Measurements from ENCODE around the gene PDE7B.

The PDE7B gene

DNA sequence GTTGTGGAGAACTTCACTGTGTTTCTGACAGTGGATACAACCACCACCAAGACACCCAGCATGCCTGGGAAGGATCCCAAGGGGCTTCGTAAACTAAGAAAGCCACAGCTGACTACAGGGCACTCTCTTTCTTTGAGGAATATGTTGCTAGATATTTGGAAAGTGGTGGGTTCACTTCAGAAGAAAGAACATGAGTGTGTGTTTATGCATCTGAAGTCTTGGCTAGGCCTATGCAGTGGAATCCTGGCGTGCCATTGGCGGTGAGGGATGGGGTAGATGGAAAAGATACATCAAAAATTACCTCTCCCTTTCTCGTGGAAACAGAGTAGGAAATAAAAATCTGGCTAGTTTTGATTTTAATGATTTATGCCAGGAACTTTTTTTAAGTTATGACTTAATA is 187.7 kb downstream of the PDE7B start:
- TF ChIP-seq, protein P1, sequence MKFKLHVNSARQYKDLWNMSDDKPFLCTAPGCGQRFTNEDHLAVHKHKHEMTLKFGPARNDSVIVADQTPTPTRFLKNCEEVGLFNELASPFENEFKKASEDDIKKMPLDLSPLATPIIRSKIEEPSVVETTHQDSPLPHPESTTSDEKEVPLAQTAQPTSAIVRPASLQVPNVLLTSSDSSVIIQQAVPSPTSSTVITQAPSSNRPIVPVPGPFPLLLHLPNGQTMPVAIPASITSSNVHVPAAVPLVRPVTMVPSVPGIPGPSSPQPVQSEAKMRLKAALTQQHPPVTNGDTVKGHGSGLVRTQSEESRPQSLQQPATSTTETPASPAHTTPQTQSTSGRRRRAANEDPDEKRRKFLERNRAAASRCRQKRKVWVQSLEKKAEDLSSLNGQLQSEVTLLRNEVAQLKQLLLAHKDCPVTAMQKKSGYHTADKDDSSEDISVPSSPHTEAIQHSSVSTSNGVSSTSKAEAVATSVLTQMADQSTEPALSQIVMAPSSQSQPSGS (tag by site-specific recombination; IDR thresholded peaks at IDR 0.05; ENCODE audit: low read depth): no peak
- Histone ChIP-seq H3K4me3 (ENCODE audit: low read depth, low read length) (no peak overlapping the region), H3K27ac (ENCODE audit: extremely low read depth, low read depth, low read length) (no peak overlapping the region), H3K9me3 (ENCODE audit: control insufficient read depth, insufficient read depth, low read depth, low read length) (no peaks in the 10 kb centered on the region), H3K4me1 (ENCODE audit: control insufficient read depth, insufficient read depth, low read length) (no peaks in the 10 kb centered on the region), H3K36me3 (ENCODE audit: control insufficient read depth in 2 of 2, insufficient read depth in 1 of 2, low read length in 2 of 2) (no peaks in the 10 kb centered on the region)
- POLR2A ChIA-PET: no interaction called here
- CTCF ChIA-PET: interaction anchor here (0.6 to 1.2 kb wide), 2 partner anchors 187 to 774 kb away, joined by 3 read pairs; no protein-coding TSS in a partner anchor

DNA sequence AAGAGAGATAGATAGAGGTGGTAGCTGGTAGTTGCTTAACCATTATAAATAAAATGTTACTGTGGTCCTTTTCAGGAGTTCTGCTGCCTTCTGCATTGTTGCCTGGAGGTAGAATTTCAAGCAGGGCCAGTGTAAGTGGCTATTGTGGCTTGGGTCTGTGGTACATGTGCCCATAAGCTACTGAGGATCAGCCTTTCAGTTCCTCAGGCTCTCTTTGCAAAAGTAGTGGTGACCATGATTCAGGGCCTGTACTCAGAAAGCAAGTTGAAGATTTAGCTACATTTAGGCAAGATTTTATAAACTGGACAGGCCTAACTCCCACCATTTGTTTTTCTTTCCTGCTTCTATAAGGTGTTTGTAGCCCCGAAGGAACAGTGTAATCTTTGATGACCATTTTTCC is 199.0 kb downstream of the PDE7B start:
- no peak overlapping the region for H3K4me3 ChIP-seq (ENCODE audit: low read depth, low read length)
- H3K9me3 ChIP-seq (ENCODE audit: control insufficient read depth, insufficient read depth, low read depth, low read length): no peaks in the 10 kb centered on the region
- H3K4me1 ChIP-seq (ENCODE audit: control insufficient read depth, insufficient read depth, low read length): no peaks in the 10 kb centered on the region
- TF ChIP-seq ZNF138 (tag by site-specific recombination; IDR thresholded peaks at IDR 0.05; ENCODE audit: borderline replicate concordance): no peak
- no peak for TF ChIP-seq ZFP37 (tag by site-specific recombination; IDR thresholded peaks at IDR 0.05)
- no peak for TF ChIP-seq ZBTB7A (tag by site-specific recombination; IDR thresholded peaks at IDR 0.05; ENCODE audit: low read depth)
- no peak for TF ChIP-seq ZNF518A (tag by site-specific recombination; conservative IDR thresholded peaks at IDR 0.05; ENCODE audit: low read depth)
- no peak overlapping the region for H3K27ac ChIP-seq (ENCODE audit: extremely low read depth, low read depth, low read length)
- ChIA-PET CTCF (interaction anchor here (1.0 kb wide), 1 partner anchor 17 kb away, joined by 3 read pairs; no protein-coding TSS in a partner anchor), POLR2A (no interaction called here)
- no peaks in the 10 kb centered on the region for H3K36me3 ChIP-seq (ENCODE audit: control insufficient read depth in 2 of 2, insufficient read depth in 1 of 2, low read length in 2 of 2)

GRCh38 chr6:136051140-136051775 is 199.8 kb downstream of the PDE7B start:
- CTCF ChIA-PET: interaction anchor here (1.0 kb wide), 1 partner anchor 16 kb away, joined by 3 read pairs; no protein-coding TSS in a partner anchor
- no peak overlapping the region for H3K27ac ChIP-seq (ENCODE audit: extremely low read depth, low read depth, low read length)
- no peak overlapping the region for H3K4me3 ChIP-seq (ENCODE audit: low read depth, low read length)
- no peaks in the 10 kb centered on the region for H3K36me3 ChIP-seq (ENCODE audit: control insufficient read depth in 2 of 2, insufficient read depth in 1 of 2, low read length in 2 of 2)
- POLR2A ChIA-PET: no interaction called here
- no peaks in the 10 kb centered on the region for H3K4me1 ChIP-seq (ENCODE audit: control insufficient read depth, insufficient read depth, low read length)
- H3K9me3 ChIP-seq (ENCODE audit: control insufficient read depth, insufficient read depth, low read depth, low read length): no peaks in the 10 kb centered on the region
- TF ChIP-seq GLI4 (tag by site-specific recombination; IDR thresholded peaks at IDR 0.05) (no peak), KLF16 (tag by site-specific recombination; IDR thresholded peaks at IDR 0.05) (no peak), ZNF560 (tag by site-specific recombination; IDR thresholded peaks at IDR 0.05; ENCODE audit: borderline replicate concordance) (no peak), ZNF645 (tag by site-specific recombination; IDR thresholded peaks at IDR 0.05) (no peak), ZNF10 (tag by site-specific recombination; IDR thresholded peaks at IDR 0.05) (no peak), ZNF629 (tag by site-specific recombination; IDR thresholded peaks at IDR 0.05) (no peak), ZNF571 (tag by site-specific recombination; IDR thresholded peaks at IDR 0.05) (no peak), ZNF19 (tag by site-specific recombination; IDR thresholded peaks at IDR 0.05; ENCODE audit: low read depth) (no peak), ZFP3 (tag by site-specific recombination; IDR thresholded peaks at IDR 0.05; ENCODE audit: low read depth) (no peak), TCF7L2 (IDR thresholded peaks at IDR 0.05; ENCODE audit: borderline replicate concordance, low read depth, low read length) (no peak)
- TF ChIP-seq, protein P2, sequence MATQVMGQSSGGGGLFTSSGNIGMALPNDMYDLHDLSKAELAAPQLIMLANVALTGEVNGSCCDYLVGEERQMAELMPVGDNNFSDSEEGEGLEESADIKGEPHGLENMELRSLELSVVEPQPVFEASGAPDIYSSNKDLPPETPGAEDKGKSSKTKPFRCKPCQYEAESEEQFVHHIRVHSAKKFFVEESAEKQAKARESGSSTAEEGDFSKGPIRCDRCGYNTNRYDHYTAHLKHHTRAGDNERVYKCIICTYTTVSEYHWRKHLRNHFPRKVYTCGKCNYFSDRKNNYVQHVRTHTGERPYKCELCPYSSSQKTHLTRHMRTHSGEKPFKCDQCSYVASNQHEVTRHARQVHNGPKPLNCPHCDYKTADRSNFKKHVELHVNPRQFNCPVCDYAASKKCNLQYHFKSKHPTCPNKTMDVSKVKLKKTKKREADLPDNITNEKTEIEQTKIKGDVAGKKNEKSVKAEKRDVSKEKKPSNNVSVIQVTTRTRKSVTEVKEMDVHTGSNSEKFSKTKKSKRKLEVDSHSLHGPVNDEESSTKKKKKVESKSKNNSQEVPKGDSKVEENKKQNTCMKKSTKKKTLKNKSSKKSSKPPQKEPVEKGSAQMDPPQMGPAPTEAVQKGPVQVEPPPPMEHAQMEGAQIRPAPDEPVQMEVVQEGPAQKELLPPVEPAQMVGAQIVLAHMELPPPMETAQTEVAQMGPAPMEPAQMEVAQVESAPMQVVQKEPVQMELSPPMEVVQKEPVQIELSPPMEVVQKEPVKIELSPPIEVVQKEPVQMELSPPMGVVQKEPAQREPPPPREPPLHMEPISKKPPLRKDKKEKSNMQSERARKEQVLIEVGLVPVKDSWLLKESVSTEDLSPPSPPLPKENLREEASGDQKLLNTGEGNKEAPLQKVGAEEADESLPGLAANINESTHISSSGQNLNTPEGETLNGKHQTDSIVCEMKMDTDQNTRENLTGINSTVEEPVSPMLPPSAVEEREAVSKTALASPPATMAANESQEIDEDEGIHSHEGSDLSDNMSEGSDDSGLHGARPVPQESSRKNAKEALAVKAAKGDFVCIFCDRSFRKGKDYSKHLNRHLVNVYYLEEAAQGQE (tag by site-specific recombination; IDR thresholded peaks at IDR 0.05): no peak
- TF ChIP-seq, protein P3, sequence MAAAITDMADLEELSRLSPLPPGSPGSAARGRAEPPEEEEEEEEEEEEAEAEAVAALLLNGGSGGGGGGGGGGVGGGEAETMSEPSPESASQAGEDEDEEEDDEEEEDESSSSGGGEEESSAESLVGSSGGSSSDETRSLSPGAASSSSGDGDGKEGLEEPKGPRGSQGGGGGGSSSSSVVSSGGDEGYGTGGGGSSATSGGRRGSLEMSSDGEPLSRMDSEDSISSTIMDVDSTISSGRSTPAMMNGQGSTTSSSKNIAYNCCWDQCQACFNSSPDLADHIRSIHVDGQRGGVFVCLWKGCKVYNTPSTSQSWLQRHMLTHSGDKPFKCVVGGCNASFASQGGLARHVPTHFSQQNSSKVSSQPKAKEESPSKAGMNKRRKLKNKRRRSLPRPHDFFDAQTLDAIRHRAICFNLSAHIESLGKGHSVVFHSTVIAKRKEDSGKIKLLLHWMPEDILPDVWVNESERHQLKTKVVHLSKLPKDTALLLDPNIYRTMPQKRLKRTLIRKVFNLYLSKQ (tag by site-specific recombination; IDR thresholded peaks at IDR 0.05; ENCODE audit: borderline replicate concordance): no peak

All from HEK293 (cell line).